Activated CD8-positive, alpha-beta memory T cell treated with anti-CD3 and anti-CD28 coated beads for 1 hour (primary cell): Measurements from ENCODE around the gene CPPED1.

Source experiments
- DNase-seq, 2 donors: peaks; one replicate each; pipeline ENCODE4 v3.0.0-alpha.2; 2020; ENCODE audit warnings: low read depth in 1 of 2; ENCODE audit errors: extremely low read depth in 1 of 2

CPPED1 gene

DNA sequence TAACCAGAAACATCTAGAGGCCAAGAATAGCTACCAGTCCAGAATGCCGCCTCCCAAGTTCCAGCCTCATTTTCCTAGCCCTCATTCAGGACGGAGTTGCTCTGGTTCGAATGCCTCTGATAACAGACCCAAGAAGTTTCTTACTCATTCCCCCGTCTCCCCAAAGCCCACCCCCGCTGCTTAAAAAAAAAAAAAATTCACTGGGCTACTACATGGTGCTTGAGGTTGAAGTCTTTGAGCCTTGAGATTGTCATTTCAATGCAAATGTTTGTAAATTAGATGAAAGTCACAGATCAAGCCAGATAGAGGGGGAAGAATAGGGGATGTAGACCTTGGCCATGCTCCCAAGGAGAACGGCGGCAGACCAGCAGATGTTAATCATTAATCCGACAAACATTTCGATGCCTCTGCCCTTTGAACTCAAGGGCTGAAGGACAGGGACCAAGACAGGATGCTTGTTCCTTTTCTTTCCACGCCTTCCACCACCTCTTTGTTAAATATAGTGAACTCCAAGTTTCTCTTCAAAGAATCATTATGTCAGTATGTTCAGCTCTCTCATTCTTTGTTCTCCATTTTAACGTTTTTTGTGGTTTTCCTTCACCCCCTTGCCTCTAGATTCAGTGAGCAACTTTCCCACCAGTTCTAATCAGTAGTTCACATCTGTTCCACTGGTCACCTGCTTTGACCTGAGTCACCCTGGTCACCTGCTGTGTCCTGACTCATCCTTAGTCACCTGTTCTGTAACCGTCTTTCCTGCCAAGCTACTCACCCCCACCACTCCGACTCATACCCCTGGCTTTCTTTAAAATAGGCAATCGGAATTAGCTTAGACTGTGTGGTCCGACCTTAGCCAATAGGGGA lies 190.3 kb downstream of the CPPED1 start:
- no peak for DNase-seq

DNA sequence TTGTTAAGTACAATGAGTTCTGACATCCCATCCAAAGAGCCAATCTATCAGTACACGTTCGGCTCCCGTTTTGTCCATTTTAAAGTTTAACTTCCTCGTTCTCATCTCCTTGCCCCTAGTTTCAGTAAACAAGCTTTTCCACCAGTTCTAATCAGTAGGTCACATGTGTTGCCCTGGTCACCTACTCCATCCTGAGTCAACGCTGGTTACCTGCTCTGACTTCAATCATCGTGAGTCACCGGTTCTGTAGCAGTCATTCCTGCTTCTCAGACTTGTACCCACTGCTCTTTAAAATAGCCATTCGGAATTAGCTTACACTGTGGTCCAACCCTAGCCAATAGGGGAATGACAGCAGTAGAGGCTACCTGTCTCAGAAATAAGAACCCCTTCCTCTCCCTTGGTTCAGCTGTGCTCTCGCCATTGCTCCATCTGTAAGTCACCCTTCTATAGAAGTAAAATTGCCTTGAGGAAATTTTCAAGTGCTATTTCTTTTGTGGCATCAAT lies 191.0 kb downstream of the CPPED1 start:
- no peak for DNase-seq

- no peak for DNase-seq
These were observed 191.6 kb downstream of the CPPED1 start for GRCh38 chr16:12611916-12612597.

- no peak for DNase-seq
These were observed 192.6 kb downstream of the CPPED1 start for GRCh38 chr16:12611006-12611477.

DNA sequence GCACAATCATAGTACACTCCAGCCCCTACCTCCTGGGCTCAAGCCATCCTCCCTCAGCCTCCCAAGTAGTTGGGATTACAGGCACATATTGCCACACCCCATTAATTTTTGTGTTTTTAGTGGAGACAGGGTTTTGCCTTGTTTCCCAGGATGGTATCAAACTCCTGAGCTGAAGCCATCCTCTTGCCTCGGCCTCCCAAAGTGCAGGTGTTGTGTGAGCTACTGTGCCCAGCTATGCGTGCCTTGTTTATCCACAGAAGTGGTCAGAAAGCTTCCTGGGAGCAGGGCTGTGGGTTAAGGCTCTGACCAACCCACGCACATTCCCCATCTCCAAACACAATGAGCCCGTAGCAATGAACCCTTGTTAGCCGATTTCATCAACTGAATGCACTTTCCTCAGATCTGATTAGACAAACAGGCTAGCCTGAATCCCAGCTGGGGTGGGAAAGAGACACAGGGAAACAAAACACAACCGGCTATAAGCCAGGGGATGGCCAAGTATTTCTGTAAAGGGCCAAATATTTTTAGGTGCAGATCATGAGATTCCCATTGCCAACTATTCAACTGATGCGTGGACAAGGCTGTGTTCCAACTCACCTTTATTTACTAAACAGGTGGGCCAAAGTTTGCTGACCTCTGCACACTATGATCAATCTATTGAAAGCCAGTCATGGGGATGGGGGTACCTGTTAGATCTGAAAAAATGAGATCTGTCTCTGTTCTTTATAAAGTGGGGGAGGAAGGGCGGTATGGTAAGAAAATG lies 193.6 kb downstream of the CPPED1 start:
- DNase-seq, result no peak
